ENCODE measurements around the gene EFNA3.

- TF ChIP-seq ZNF560 (tag by site-specific recombination; IDR thresholded peaks at IDR 0.05; ENCODE audit: borderline replicate concordance) (no peak), CTCF (tag by site-specific recombination; IDR thresholded peaks at IDR 0.05) (no peak; the same call in 1 of the 2 replicates), ZNF221 (tag by site-specific recombination; IDR thresholded peaks at IDR 0.05; ENCODE audit: borderline replicate concordance) (no peak), ZNF366 (tag by site-specific recombination; conservative IDR thresholded peaks at IDR 0.05) (peak; percentile 86), ZNF302 (tag by site-specific recombination; IDR thresholded peaks at IDR 0.05; ENCODE audit: low read depth) (no peak)
- TF ChIP-seq, protein P1, sequence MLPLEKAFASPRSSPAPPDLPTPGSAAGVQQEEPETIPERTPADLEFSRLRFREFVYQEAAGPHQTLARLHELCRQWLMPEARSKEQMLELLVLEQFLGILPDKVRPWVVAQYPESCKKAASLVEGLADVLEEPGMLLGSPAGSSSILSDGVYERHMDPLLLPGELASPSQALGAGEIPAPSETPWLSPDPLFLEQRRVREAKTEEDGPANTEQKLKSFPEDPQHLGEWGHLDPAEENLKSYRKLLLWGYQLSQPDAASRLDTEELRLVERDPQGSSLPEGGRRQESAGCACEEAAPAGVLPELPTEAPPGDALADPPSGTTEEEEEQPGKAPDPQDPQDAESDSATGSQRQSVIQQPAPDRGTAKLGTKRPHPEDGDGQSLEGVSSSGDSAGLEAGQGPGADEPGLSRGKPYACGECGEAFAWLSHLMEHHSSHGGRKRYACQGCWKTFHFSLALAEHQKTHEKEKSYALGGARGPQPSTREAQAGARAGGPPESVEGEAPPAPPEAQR (tag by site-specific recombination; IDR thresholded peaks at IDR 0.05) = peak; percentile 46; the same call in 1 of the 2 replicates
- TF ChIP-seq, protein P2, sequence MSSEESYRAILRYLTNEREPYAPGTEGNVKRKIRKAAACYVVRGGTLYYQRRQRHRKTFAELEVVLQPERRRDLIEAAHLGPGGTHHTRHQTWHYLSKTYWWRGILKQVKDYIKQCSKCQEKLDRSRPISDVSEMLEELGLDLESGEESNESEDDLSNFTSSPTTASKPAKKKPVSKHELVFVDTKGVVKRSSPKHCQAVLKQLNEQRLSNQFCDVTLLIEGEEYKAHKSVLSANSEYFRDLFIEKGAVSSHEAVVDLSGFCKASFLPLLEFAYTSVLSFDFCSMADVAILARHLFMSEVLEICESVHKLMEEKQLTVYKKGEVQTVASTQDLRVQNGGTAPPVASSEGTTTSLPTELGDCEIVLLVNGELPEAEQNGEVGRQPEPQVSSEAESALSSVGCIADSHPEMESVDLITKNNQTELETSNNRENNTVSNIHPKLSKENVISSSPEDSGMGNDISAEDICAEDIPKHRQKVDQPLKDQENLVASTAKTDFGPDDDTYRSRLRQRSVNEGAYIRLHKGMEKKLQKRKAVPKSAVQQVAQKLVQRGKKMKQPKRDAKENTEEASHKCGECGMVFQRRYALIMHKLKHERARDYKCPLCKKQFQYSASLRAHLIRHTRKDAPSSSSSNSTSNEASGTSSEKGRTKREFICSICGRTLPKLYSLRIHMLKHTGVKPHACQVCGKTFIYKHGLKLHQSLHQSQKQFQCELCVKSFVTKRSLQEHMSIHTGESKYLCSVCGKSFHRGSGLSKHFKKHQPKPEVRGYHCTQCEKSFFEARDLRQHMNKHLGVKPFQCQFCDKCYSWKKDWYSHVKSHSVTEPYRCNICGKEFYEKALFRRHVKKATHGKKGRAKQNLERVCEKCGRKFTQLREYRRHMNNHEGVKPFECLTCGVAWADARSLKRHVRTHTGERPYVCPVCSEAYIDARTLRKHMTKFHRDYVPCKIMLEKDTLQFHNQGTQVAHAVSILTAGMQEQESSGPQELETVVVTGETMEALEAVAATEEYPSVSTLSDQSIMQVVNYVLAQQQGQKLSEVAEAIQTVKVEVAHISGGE (tag by site-specific recombination; conservative IDR thresholded peaks at IDR 0.05; ENCODE audit: low read depth) = peak; percentile 38; the same call in 1 of the 2 replicates
Observed at GRCh38 chr1:155127105-155127966, 48.7 kb downstream of the EFNA3 start, which contains the start of gene EFNA1.

All from HEK293 (cell line).